HG03066 (cell line): ENCODE results near the gene PACS1.
"Not testable (repeated sequence)": the region's sequence is repeated elsewhere in the genome, so short reads cannot be mapped to it uniquely, and the experiment has no call there.

Experiments
- ATAC-seq: cut with Tn5 transposase; IDR thresholded peaks from one replicate; pipeline ENCODE4 v1.9.1; 2021; ENCODE audit warnings: low read depth; ENCODE audit not compliant: unreplicated experiment

PACS1 gene

DNA sequence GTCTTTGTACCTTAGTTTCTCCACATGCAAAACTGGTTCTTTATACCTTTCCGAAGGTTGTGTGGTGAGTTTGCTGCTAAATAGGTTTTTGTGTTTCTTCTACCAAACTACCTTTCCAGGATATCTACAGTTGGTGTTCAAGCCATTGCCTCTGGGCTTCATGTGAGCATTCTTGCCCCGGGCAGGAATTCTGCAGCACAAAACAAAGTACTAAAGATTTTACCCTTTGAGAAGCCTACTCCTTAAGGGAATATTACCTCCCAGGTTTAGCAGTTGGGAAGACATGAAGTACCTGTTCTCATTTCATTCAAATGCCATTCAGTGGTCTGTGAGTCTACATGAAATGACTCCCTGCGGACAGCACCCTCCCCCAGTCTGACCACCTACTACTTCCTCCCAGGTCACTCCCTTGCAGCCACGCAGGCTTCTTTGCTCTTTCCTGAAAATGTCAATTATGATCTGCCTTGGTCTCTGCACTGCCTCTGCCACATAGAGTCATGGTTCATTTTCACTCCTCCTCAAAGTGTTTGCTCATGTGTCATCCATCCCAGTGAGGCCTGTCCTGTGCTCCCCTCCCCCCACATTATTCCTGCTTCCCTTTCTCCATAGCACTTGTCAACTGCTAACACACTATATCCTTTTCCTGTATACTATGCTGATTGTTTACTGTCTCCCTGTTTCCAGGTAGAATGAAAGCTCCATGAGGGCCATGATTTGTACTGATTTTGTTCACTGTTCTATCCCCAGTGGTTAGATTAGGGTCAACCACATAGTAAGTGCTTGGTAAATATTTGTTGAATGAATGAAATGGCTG, 36.9 kb downstream of the PACS1 start:
- ATAC-seq, result no peak

DNA sequence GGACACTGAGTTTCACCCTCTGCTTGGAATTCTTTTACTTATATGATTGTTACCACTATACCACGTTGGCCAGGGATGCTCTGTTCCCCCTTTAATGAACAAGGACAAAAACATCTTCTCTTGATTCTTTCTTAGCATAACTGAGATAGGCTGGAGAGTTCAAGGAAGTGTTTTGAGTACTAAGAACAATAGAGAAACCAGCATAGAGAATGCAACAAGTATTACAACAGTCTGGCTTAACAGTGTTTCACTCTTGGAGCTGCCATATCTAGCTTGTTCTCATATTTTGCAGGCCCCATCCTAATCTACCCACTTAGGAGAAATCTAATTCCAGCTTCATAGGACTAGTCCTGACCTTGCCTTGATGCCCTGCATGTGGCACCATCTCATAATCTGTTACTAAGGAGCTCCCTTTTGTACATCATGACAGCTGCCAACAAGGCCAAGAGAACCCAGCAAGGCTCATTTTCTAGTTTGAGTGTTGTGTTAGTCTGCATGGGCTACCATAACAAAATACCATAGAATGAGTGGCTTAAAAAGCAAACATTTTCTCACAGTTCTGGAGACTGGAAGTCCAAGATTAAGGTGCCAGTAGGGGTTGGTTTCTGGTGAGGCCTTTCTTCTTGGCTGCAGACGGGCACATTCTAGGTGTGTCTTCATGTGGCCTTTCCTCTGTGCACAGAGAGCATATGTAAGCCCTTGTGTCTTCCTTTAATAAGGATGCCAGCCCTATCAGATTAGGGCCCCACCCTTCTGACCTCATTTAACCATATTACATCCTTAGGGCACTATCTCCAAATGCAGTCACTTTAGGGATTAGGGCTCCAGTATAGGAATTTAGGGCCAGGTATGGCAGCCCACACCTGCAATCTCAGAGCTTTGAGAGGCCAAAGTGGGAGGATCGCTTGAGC, 37.8 kb downstream of the PACS1 start:
- no peak for ATAC-seq

DNA sequence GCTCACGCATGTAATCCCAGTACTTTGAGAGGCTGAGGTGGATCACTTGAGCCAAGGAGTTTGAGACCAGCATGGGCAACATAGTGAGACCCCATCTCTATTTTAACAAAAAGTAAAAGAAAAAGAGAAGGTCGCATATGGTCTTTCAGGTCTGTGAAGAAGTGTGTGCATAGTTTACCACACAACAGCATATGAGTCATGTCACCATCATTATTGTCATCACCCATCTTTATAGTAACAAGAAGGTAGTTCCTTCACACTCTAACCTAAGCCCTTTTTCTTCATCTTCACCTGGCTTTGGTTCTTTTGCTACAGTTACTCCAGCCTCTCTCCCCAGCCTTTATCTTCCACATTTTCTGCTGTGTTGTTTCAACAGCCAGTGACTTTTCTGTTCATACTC, 39.2 kb downstream of the PACS1 start:
- no peak for ATAC-seq

DNA sequence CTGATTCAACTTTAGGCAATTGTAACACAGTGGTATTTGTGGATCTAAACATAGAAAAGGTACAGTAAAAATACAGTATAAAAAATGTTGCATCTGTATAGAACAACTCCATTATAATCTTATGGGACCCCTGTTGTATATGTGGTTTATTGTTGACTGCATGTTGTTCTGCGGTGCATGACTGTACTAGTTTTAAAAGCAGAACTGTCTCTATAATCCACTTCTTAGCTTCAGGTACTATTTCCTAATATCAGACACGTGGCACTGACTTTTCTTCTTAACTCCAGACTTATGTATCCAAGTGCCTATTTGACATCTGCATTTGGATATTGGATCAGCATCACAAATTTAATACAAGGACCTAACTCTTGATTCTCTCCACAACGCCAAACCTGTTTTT, 41.1 kb downstream of the PACS1 start:
- no peak for ATAC-seq

DNA sequence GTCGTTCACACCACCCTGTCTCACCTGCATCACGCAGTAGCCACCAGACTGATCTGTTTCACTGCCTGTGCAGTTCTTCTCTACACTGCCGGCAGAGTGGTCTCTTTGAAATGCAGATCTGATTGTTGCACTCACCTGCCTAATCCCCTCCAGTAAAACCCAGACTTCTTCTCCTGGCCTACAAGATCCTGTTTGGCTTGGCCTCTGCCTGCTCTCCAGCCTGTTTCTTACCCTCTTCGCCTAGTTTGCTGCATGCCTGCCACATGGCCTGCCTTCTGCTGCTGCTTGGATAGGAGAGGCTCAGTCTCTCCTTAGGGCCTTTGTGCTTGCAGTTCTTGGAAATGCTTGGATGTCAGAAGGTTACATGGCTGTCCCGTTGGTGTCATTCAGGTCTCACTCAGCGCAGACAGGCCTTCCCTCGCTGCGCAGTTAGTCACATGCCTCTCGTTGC, 42.0 kb downstream of the PACS1 start:
- no peak for ATAC-seq

DNA sequence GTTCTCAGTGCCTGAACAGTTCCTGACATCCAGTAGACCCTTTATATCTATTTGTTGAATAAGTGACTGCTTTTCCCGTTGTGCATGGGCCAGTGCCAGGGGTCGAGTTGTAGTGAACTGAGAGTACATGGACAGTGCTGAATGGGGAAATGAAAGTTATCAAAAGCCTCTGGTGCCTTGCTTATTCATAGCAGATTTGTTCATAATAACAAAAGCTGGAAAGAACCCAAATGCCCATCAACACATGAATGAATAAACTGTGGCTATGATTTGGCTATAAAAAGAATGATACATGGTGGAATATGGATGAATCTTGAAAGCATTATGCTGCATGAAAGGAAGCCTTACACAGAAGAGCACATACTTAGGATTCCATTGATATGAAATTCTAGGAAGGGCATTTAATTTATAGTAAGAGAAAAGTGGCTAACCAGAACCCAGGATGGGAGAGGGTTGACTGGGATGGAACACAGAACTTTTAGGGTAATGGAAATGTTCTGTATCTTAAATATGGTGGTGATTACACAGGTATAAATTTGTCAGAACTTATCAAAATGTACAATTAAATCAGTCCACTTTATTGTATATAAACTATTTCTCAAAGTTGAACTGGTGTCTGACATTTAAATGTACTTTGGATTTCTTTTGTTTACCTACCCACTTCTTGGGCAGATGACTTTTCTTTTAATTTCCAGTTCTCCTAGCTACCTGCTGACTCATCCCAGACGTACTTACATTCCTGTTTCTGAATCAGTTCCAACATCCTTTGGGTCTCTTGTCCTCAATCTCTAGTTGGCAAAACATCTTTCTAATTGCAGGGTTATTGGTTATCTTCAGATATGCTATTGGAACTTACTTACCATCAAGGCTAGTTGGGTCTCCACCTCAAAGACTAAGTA, 42.8 kb downstream of the PACS1 start:
- no peak for ATAC-seq

DNA sequence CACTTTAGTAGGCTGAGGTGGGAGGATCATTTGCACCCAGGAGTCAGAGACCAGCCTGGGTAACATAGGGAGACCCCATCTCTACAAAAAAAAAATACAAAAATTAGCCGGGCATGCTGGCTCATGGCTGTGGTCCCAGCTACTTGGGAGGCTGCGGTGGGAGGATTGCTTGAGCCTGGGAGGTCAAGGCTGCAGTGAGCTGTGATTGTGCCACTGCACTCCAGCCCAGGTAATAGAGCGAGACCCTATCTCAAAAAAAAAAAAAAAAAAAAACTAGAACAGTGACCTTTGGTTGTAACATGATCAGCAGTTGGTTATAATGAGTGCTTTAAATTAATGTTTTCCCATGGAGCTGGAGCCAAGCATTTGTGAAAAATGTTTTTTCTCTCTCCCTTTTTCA, 44.9 kb downstream of the PACS1 start:
- ATAC-seq, result not testable (repeated sequence)

DNA sequence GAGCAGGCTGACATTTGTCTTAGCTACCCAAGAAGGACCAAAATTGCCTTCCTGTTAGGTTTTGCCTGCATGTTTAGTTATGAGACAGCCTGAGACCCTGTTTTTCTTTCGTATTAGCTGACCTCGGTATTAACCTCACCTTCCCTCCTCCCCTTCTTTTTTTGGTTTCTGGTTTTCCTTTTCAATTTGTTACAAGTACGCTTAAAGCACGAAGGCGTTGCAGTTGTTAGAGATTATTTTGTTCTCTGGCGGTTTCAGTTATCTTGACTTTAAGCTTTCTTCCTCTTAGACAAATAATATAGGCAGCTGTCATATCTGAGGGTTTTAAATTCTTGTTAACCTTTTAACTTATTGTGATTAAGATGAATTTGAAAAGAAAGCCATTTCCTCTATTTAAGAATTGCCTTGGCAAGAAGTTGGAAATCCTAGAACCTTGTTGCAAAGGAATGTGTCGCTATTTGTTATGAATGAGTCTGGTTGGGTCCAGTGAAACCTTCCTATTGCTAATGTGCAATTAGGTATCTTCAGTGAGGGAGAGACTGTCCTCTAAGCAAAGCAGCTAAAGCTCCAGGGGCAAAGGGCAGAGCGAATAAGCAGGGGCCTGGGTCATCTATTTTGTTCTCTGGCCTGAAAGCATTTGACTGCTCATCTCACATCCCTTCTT, 45.7 kb downstream of the PACS1 start:
- peak; percentile 58 for ATAC-seq

DNA sequence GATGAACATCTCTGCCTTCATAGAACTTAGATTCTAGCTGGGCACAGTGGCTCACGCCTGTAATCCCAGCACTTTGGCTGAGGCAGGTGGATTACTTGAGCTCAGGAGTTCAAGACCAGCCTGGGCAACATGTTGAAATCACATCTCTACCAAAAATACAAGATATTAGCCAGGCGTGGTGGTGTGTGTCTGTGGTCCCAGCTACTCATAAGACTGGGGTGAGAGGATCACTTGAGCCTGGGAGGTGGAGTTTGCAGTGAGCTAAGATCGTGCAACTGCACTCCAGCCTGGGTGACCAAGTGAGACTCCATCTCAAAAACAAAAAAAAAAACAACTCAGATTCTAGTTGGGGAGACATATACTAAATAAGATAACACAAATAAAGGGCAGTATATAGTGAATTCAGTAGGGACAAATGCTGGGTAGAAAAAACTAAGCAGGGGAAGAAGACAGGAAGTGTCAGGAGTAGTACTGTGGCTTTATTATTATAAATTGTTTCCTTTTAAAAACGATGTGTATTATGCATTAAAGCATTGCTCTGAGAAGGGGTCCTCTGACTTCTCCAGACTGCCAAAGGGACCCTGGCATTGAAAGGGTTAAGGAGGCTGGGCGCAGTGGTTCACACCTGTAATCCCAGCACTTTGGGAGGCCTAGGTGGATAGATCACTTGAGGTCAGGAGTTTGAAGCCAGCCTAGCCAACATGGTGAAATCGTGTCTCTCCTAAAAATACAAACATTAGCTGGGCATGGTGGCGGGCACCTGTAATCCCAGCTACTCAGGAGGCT, 46.7 kb downstream of the PACS1 start:
- no peak for ATAC-seq

DNA sequence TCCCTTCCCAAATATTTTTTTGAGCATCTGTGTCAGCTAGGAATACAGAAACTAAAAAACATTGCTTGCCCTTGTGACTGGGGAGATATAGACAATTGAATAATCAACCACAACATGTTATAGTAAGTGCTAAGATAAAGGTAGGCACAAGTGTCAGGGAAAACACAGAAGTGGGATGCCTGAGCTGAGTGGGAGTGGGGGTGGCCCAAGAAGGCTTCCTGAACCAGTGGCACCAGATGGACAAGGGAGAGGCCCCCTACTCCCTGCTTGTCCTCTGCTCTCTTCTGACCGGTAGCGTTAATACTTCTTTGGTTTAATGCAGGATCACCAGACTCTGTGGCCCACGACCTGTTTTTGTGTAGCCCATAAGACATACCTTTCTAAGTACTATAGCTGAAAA, 48.8 kb downstream of the PACS1 start:
- ATAC-seq, result no peak

DNA sequence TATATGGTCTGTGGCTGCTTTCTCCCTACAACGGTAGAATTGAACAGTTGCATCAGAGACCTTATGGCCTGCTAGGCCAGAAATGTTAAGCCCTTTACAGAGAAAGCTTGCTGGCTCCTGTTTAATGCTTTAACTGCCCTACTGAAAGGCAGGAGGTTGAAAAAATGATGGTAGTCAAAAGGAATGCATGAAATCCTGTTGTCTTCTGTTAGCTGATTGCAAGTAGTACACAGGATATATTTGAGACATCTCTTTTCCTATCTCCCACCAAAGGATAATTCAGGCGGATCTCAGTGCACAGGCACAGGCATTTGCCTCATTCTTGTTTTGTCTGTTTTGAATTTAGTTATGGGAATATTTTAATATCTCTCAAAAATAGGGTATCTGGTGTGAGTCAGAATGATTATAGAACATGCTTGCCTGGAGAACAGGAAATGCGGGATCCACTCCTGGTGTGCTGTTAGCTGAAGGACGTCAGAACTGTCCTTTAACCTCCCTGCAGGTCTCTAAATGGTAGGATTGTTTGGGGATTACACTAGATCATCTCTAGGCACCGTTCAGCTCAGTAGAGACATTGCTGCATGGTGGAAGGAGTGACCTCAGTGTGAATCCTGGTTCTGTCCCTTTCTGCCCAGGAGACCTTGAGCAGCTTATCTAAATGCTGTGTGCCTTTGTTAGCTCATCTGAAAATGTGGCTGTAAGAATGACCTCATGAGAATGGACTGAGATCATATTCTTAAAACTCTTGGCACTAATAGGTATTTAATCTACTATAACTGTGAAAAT, 49.5 kb downstream of the PACS1 start:
- ATAC-seq, result no peak

DNA sequence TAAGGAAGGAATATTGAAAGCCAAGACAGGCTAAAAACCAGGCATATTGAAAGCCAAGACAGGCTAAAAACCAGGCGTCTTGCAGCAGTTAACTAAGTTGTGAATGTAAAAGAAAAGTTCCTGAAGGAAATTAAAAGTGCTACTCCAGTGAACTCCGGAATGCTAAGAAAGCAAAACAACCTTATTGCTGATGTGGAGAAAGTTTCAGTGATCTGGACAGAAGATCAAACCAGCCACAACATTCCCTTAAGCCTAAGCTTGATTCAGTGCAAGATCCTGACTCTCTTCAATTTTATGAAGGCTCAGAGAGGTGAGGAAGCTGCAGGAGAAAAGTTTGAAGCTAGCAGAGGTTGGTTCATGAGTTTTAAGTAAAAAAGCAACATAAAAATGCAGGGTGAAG, 51.4 kb downstream of the PACS1 start:
- ATAC-seq, result no peak

DNA sequence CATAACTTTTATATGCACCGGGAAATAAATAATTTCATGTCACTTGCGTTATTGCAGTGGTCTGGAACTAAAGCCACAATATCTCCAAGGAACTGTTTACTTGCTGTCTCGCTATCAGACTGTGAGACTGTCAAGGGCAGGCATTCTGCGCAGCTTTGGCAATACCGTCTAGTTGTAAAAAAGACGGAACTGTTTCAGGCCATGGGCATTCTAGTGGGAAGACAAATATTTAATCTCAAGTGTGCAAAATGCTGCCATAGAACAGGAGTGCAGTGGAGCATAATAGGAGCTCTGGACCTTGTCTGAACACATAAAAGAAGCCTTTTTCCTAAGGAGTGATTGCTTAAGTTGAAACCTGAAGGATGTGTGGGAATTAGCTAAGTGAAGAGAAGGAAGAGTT, 53.8 kb downstream of the PACS1 start:
- ATAC-seq, result no peak

DNA sequence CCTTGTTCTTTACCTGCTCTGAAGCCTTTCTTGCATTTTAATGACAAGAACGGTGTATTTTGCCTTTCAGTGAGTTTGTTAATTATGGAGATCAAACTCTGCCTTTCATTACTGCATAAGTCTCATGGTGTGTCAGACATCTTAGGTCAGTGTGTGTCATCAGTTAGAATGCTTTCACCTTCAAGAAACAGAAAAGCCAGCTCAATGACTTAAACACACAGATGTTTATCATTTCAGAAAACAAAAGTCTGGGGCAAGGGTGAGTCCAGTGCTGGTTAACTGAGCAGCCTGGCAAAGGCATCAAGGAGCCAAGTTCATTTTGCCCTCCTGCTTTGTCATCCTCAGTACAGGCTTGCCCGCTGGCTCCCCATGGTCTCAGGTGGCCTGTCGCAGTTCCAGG, 54.5 kb downstream of the PACS1 start:
- ATAC-seq, result no peak

DNA sequence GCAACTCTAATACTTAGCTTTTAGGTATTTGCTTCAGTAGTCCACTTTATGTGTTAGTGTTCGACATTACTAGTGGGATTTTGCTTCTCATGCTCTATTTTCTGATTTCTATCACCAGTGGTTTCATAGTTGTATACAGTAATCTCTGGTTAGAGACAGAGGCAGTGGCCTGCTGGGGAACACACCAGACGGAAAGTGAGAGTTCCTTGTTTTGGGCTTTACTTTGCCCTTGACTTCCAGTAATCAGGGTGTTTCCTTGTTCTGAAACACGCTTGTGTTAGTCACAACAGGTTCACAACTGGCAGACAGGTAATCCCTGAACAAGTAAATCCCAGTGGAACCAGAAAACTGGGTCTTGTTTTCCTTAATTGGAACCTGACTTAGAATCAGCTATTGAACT, 56.0 kb downstream of the PACS1 start:
- peak; percentile 49 for ATAC-seq

DNA sequence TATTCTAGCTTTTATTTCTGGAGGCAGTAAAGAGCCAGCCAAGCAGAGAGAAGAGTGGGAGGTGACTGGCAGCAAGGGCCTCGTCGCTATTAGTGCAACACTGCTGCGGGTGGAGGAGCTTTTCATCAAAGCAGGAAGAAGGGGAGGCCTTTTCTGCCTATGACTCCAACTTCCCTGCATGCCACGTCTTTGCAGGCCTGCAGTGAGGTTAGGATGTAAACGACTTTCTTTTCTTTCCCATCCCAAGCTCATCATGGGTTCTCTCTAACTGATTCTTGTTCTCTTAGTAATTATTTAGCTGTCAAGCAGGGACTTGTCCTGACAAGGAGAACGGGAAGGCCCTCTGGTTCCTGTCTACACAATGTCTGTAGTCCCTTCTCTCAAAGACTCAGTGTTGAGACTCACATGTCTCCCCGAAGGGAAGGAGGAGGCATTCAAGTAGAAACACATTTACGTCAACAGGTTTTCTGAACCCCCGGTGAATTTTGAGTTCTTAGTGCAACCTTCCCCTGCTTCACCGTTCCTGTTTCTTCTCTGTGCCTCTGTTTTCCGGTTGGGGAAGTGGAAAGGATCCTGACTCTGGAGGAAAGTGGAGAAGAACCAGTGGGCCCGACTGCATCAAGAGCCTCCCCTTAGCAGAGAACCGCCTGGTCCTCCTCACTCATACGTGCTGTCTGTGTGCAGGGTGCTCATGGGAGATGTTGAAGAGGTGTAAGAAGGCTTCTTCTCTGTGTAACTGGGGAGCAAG, 56.9 kb downstream of the PACS1 start:
- ATAC-seq, result no peak

DNA sequence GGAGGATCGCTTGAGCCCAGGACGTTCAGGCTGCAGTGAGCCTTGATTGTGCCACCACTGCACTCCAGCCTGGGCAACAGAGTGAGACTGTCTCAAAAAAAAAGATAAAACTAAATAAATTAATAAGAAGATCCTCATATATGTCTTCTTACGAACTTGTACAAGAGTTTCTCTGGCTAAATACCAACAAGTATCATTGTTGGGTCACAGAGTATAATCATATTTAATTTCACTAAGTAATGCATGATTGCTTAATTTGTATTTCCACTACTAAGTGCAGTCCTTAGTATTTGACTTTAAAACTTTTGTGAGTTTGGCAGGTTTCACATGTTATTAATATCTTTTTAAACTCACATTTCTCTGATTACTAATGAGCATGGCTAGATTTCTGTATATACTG, 60.9 kb downstream of the PACS1 start:
- ATAC-seq, result no peak
